Activated CD4-positive, alpha-beta T cell treated with anti-CD3 and anti-CD28 coated beads, Interleukin-2, amount 50 U/mL, for 24 hours (primary cell): ENCODE data around the gene GZMM.

Experiments used
- DNase-seq, 2 donors: peaks; one replicate each; pipeline ENCODE4 v3.0.0-alpha.2; 2020; ENCODE audit warnings: low read depth in 1 of 2, low spot score in 1 of 2

GZMM gene

DNA sequence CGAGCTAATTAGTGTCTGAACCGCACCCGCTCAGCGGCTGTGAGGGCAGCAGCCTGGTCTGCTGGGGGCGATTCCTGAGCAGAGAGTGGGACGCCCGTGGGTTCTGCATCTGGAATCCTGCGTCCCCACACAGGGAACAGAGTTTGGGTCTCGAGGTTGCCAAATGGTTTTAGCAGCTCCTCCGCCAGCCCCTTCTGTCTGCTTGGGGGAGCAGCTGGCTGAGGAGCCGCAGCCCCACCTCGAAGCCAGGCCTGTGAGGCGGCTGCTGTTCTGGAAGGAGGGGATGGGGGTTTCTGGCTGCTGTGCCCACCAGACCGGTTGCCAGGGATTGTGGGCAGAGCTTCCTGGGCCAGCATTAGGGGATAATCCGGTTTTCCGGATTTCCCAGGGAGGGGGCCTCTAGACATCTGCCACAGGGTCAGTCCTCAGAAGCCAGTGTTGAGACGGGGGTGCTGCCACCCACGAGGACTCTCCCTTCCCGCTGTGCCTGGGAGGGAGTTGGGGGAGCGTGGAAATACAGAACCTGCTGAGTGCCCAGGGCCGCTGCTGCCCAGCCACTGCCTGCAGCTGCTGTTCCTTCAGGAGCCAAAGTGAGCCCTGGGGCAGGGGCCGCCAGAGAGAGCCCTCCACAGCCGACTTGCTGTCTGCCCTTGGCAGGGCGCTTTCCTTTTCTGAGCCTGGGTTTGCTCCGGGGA lies 10.3 kb upstream of the GZMM start:
- no peak for DNase-seq

DNA sequence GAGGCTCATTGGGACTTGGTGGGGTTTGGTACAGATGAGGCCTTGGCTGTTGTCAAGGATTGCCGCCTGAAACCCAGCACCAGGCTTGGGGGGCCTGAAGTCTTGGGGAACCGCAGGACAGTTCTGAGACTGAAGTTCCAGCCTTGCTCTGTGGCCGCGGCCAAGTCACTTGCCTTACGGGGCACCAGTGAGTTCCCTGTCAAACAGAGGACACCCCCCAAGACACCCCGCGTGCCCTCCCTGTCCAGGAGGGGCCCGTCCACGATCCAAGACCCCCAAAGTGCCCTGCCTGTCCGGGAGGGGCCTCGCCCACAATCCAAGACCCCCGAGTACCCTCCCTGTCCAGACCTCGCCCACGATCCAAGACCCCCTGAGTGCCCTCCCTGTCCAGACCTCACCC lies 9.8 kb upstream of the GZMM start:
- no peak for DNase-seq

DNA sequence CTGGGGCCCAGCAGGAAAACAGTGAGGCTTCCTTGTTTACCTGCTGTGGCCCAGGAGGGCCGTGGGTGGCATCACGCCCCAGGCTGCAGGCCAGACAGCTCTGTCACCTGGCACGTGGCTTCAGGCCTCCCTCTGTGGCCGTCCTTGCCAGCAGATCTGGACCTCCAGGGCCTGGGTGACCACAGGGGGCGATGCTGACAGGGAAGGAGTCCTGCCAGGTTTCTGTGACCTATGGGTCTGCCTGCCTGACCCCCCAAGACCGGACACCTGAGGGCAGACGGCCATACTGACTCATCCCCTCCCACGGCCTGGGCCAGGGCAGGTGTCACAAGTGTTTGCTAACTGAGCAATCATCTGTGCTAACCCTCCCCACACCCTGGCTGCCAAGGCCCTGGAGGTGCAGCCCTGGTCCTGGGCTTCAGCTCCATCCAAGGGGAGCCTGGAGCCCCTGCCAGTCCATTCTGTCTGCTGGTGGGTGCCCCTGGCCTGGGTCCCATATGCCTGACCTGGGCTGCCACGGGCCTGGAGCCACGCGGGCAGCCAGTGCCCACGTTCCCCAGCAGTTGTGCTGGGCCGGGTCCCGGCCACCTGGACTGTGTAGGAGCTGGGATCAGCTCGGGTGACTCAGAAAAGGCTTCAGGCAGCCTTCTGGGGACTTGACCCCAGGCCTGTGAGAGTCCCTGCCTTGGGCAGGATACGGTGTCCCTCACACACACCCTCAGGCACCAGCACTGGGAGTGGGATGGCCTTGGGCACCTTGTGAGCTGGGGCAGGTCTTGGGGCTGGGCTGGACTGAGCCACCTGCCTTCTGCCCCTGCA lies 8.6 kb upstream of the GZMM start:
- no peak for DNase-seq

DNA sequence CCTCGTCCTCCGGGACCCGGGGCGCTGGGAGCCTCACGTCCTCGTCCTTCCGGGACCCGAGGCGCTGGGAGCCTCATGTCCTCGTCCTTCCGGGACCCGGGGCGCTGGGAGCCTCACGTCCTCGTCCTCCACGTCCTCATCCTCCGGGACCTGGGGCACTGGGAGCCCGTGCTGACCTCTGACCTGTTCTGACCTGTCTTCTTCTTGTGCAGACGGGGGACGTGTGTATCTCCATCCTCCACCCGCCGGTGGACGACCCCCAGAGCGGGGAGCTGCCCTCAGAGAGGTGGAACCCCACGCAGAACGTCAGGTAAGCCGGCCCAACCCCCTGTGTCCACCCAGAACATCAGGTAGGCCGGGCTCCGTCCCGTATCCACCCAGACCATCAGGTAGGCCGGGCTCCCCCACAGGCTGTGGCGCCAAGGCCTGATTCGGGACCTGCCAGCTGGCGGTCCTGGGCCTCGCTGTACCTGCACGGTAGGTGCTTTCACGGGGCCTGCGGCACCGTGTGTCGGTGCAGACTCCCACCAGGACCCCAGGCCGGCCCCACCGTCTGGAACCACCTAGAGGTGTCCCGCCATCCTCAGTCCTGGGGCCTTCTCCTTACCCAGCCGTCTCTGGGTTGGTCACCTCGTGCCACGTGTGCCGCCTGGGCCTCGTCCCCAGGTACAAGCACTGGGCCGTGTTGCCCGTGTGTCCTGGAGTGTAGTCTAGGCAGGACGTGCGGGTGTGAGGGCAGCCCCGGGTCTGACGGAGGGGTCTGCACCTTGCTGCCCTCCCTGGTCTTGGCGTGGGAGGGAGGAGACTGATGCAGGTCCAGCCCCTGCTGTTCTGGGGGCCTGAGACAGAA lies 7.6 kb upstream of the GZMM start:
- DNase-seq: no peak

DNA sequence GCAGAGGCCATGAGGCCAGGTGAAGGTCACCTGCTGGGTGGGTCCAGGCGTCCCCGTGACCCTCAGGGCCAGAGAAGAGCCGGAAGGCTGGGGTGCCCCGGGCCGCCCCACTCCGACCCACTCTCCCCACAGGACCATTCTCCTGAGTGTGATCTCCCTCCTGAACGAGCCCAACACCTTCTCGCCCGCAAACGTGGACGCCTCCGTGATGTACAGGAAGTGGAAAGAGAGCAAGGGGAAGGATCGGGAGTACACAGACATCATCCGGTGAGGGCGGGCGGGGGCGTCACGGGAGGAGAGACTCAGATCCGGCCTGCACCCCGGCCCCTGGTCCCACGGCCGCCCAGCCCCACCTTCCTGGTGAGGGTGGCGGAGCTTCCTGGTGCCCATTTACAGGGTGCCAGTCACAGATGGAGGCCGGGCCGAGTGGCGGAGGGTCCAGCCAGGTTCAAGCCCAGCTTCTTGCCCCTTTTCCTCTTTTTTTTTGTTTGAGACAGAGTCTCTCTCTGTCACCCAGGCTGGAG lies 6.9 kb upstream of the GZMM start:
- no peak for DNase-seq

DNA sequence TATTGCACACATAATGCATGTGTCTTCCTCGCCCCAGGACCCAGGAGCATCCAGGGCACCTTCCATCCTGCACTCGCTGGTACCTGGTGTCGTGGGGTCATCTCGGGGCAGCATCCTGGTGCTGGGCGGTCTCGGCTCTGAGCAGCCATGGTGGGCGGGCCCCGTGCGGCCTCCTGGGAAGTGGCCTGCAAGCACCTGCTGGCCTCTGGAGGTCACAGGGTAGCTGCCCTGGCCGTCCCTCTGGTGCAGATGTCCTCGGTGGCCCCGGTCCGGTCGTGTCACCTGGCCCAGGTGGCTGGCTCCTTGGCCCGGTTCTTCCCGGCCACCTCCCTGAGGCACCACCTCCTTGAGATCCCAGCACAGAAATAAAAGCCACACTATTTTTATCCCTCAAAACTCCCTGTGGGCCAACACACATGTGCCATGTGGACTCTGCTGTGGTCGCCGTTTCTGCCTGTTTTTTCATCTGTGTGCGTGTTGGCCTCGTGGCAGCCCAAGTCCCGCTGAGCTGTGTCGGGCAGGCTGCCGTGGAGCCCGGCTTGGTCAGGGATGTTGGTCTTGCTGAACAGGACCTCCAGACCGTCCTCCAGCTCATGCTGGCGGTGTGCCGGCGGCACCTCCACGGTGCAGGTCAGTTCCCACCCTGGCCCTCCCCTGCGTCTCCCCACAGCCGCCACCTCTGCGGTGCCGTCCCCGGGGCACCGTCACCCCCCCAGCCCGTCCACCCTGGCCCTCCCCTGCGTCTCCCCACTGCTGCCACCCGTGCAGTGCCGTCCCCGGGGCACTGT lies 5.0 kb upstream of the GZMM start:
- no peak for DNase-seq

DNA sequence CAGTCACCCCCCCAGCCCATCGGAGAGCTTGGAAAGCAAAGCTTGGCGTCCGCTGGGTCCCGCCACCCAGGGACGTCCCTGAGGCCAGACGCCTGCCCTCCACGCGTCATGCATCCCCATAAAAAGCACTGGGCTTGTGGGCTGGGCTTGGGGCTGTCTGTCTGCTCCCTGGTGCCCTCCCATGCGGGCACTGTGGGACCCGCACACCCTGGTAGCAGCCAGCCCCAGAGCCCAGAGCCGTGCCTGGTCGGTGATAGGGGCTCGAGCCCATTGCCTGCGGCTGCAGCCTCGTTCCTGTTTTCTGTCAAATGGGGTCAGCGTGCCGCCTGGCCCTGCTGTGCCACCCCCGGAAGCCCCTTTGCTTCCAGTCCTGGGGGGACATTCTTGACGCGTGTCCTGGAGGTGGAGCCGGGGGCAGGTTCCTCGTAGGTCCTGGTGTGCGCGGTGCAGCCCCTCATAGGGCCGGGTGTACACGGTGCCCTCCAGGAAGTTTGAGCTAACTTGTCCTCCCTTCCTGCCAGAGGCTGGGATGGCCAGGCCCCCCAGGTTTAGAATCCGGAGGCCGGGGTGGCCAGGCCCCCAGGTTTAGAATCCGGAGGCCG lies 4.3 kb upstream of the GZMM start:
- no peak for DNase-seq

DNA sequence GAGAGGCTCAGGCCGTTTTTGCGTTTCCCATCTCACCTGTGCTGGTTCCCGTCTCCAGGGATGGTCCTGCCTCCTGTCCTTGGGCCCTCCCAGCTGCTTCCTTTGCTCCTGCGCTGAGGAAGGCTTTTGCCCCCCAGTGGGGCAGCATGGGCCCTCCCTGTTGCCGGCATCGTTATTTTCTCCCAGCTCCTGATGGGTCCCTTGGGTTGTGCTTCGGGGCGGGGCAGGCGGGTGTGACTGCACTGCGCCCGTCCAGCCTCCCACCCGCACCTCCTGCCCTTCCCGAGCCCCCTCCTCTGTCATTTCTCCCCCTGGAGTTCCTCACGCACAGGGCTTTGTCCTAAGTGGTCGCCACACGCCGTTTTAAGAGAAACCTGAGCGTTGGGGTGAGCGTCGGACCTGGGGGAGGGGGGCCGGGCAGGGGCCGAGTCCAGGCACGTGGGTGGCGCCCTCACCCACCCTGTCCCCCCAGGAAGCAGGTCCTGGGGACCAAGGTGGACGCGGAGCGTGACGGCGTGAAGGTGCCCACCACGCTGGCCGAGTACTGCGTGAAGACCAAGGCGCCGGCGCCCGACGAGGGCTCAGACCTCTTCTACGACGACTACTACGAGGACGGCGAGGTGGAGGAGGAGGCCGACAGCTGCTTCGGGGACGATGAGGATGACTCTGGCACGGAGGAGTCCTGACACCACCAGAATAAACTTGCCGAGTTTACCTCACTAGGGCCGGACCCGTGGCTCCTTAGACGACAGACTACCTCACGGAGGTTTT lies 2.8 kb upstream of the GZMM start:
- DNase-seq: no peak

DNA sequence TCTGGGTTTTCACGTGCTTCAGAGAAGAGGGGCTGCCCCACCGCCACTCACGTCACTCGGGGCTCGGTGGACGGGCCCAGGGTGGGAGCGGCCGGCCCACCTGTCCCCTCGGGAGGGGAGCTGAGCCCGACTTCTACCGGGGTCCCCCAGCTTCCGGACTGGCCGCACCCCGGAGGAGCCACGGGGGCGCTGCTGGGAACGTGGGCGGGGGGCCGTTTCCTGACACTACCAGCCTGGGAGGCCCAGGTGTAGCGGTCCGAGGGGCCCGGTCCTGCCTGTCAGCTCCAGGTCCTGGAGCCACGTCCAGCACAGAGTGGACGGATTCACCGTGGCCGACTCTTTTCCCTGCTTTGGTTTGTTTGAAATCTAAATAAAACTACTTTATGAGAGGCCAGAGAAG lies 2.2 kb upstream of the GZMM start:
- no peak for DNase-seq

DNA sequence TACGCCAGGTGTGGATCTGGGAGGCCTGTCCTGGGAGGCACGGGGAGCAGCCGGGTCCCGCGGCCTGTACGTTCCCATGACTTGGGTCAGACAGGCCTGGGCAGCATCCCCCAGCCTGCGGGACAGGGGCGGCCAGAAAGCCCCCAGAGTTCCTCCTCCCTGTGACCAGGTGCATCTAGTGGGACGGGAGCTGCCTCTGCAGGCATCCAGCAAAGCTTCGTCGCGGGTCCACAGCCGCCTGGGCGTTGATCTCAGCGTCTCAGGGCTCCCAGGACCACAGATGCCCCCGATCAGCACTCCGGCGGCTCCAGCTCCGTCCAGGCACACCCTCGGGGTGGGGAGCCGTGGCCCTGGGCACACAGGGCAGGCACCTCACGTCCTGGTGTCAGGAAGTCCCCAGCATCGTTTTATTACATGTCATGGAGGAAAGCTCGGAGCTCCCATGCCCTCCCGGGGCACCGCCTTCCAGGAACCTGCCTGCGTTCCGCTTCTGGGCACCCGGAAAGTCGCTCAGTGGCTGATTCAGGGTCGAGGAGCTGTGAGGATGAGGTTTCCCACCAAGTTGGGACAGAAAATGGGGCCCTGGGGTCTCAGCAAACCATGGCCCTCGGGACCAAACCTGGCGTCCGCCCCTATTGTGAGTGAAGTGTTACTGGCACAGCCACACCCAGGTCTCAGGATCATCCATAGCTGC lies 1.5 kb upstream of the GZMM start:
- no peak for DNase-seq

DNA sequence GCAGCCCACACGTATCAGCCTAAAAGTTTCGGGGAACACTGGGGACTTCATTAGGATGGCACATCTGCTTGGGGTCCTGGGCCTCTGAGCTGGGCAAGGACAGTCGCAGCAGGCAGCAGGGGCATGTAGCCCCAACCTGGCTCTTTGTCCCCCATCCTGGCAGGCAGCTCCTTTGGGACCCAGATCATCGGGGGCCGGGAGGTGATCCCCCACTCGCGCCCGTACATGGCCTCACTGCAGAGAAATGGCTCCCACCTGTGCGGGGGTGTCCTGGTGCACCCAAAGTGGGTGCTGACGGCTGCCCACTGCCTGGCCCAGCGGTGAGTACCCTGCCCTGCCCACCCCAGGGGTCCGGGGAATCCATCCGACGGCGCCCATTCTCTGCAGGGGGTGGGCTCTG lies 3.3 kb downstream of the GZMM start:
- DNase-seq: no peak

DNA sequence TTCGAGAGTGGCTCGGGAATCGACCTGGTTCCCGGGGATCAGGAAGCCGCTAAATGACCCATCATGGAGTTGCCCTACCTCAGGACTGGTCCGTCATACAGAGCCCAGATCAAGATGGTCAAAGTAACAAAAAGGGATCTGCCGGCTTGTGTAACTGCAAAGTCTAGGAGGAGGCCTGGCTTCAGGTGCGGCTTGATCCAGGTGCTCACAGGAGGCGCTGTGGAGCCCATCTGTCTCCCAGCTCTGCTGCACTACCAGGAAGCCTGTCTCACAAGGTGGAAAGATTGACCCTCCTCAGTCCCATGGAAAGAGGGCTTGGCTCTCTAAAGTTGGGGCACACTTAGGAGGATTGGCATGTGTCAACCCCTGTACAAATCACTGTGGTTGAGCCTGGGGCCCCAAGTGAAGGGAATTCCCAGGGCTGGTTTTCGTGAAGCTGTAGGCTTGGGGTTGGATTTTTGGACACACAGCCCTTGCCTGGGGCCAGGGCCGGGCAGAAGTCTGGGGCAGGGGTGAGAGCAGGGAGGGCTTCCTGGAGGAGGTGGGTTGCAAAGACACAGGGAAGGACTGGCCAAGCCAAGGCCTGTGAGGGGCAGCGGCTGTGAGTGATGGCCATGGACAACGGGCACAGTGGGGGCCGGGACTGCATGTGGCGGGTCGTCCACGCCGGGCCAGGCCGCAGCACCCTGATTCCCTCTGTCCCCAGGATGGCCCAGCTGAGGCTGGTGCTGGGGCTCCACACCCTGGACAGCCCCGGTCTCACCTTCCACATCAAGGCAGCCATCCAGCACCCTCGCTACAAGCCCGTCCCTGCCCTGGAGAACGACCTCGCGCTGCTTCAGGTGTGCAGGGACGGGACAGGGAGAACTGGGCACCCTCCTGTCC lies 4.2 kb downstream of the GZMM start:
- no peak for DNase-seq

DNA sequence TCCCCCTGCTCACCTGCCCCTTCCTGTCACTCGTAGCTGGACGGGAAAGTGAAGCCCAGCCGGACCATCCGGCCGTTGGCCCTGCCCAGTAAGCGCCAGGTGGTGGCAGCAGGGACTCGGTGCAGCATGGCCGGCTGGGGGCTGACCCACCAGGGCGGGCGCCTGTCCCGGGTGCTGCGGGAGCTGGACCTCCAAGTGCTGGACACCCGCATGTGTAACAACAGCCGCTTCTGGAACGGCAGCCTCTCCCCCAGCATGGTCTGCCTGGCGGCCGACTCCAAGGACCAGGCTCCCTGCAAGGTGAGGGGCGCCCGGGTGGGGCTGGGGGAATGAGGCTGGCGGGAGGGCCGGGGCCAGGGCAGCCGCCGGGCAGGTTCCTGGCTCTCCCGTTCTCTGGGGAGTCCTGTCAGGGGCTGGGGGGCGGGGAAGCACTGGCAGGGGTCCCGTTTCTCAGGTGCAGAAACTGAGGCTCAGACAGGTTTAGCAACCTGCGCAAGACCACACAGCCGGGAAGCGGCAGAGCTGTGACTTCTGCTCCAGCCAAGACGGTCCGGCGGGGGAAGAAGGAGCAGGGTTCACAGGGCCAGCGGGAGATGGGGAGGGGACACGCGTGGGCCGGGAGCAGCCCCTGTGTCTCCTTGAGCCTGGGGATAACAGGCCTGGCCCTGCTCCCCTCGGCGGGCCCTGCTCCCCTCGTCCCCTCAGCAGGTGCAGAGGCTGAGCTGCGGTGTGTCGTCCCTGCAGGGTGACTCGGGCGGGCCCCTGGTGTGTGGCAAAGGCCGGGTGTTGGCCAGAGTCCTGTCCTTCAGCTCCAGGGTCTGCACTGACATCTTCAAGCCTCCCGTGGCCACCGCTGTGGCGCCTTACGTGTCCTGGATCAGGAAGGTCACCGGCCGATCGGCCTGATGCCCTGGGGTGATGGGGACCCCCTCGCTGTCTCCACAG lies 5.3 kb downstream of the GZMM start:
- DNase-seq: no peak

DNA sequence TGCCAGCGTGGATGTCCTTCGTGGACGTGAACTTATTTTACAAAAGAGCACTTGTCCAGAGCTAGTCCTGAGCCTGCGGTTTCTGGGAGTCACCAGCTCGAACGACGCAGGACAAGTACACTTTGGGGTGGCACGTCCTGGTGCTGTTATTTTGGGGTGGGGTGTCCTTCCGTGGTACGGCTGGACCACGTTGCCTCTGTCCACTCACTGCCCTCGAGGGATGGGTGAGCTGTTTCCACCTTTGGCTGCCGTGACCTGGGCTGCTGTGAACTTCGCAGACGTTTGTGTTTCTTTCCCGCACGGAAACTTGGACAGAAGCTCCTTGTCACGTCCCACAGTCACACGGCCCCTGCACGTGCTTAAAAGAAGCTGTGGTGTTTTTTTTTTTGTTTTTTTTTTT lies 11.0 kb downstream of the GZMM start:
- no peak for DNase-seq

DNA sequence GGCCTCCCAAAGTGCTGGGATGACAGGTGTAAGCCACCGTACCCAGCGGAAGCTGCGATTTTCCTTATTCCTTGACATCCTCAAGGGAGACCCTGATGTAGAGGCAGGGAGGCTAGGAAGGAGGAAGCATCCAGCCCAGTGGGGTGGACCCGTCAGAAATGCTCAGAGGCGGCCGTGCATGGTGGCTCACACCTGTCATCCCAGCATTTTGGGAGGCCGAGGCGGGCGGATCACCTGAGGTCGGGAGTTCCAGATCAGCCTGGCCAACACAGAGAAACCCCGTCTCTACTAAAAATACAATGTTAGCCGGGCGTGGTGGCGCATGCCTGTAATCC lies 11.6 kb downstream of the GZMM start:
- DNase-seq: no peak

DNA sequence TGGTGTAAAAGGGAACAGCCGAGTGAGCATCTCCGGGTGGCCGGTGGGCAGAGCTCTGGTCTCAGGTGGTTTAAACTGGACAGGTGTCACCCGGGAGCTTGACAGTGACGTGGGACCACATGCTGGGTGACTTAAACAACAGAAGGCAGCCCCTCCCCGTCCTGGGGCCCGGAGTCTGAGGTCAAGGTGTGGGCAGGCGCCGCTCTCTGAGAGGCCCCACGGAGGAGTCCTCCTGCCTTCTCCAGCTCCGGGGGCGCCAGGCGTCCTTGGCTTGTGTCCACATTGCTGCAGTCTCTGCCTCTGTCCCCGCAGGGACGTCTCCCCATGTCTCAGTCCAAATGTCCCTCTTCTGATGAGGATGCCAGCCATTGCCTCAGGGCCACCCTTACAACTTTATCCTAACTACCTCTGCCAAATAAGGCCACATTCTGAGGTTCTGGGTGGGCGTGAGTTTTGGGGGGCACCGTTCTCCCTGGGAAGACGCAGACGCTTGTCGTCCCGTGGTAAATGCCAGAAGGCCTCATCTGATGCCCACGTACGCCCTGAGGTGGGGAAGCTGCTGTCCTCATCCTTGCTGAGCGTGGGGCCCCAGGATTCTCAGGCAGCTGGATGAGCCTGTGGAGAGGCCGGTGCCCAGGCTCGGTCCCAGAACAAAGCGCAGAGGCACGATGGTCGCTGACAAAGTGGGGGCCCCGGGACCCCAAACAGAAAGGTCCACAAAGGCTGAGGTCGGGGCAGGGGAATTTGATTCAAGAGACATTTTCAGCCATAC lies 12.9 kb downstream of the GZMM start:
- DNase-seq: no peak
